Right lobe of liver (tissue), 4 donors: ENCODE results near the gene LAMB1.

Experiments used
- CTCF ChIP-seq, 4 donors: fragments of 200-600 bp in 3 of 4; fragments of 450-650 bp in 1 of 4; IDR thresholded peaks; one replicate each; pipeline versions ENCODE4 v1.5.1 to v1.8.0; 2016 to 2022; ENCODE audit warnings: antibody characterized with exemption in 4 of 4, mild to moderate bottlenecking in 2 of 4
- POLR2A ChIP-seq: fragments of 450-650 bp; IDR thresholded peaks from one replicate; pipeline ENCODE4 v1.6.1; 2017; ENCODE audit warnings: antibody characterized with exemption, mild to moderate bottlenecking
- donor health status: DM: no; HTN: no; CAD: no.
- donor health status: DM: no; HTN: no; CAD: no.
- donor health status: DM: no; HTN: yes; CAD: no.

- TF ChIP-seq CTCF (IDR thresholded peaks at IDR 0.05) (no peak), POLR2A (no peak)
These were observed 51.7 kb downstream of the LAMB1 start for GRCh38 chr7:107951172-107951787.
